ENCODE results near the gene ZNF296.

The ZNF296 gene

DNA sequence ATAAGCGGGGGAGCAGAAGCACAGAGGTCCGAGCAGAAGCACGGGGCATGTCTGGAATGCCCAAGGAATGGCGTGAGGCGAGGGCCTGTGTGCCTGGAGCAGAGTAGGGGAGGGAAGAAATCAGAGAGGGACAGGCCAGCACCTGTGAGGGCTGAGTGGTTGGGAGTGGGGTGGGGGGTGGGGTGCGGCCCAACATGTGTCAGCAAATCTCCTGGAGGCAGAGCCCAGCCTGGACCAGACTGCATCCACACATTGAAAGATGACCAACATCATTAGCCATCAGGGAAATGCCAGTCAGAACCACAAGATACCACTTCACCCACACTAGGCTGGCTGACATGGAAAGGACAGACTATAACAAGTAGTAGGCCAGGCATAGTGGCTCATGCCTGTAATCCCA is 26.2 kb downstream of the ZNF296 start:
- H3K4me3 ChIP-seq (ENCODE audit: low read depth in 1 of 2, low read length in 2 of 2), result no peak overlapping the region
- H3K4me1 ChIP-seq (ENCODE audit: control insufficient read depth in 1 of 2, insufficient read depth in 2 of 2, low read length in 2 of 2), result peaks cover 12 to 37% of the 10 kb centered on the region in 2 donors
- H3K9me3 ChIP-seq (ENCODE audit: control insufficient read depth in 1 of 2, low read length in 2 of 2), result no peaks in the 10 kb centered on the region
- no peaks in the 10 kb centered on the region for H3K27me3 ChIP-seq (ENCODE audit: low read depth, low read length)
- H3K36me3 ChIP-seq (ENCODE audit: control insufficient read depth in 1 of 2, insufficient read depth in 2 of 2, low read length in 2 of 2), result peaks cover 32 to 34% of the 10 kb centered on the region in 2 donors
- no peak overlapping the region for H3K27ac ChIP-seq (ENCODE audit: low read length)

DNA sequence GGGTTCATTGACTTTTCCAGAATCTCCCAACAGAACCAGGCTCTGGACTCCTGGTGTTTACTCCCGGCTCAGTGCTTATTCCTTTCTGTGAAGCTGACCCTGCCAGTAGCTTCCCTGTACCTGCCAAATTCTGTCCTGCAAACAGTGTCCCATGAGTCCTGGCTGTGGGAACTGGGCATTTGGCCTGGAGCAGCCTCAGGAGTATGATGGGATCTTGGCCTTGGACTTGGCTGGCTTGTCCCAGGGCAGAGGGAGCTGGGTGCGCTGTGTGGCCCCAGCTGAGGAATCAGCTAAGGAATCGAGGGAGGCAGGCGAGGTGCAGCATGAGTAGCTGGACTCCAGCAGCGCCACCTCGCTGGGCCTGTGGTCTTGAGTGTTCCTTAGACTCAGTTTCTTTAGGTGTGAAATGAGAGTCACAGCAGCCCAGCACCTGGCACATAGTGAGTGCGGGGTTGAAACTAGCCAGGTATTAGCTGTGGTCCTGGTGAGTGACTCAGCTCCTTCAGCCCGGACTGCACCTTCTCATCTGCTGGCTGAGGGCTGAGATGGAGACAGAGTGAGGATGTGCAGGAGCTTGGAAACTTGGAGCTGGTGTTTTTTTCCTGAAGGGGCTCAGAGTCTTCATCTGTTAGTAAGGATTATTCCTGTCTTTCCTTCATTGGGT is 27.1 kb downstream of the ZNF296 start:
- H3K27me3 ChIP-seq (ENCODE audit: low read depth, low read length), result no peaks in the 10 kb centered on the region
- H3K36me3 ChIP-seq (ENCODE audit: control insufficient read depth in 1 of 2, insufficient read depth in 2 of 2, low read length in 2 of 2), result peaks cover 34% of the 10 kb centered on the region in 2 donors
- no peak overlapping the region for H3K27ac ChIP-seq (ENCODE audit: low read length)
- H3K4me3 ChIP-seq (ENCODE audit: low read depth in 1 of 2, low read length in 2 of 2), result no peak overlapping the region
- peaks cover 12 to 42% of the 10 kb centered on the region in 2 donors for H3K4me1 ChIP-seq (ENCODE audit: control insufficient read depth in 1 of 2, insufficient read depth in 2 of 2, low read length in 2 of 2)
- H3K9me3 ChIP-seq (ENCODE audit: control insufficient read depth in 1 of 2, low read length in 2 of 2), result no peaks in the 10 kb centered on the region

DNA sequence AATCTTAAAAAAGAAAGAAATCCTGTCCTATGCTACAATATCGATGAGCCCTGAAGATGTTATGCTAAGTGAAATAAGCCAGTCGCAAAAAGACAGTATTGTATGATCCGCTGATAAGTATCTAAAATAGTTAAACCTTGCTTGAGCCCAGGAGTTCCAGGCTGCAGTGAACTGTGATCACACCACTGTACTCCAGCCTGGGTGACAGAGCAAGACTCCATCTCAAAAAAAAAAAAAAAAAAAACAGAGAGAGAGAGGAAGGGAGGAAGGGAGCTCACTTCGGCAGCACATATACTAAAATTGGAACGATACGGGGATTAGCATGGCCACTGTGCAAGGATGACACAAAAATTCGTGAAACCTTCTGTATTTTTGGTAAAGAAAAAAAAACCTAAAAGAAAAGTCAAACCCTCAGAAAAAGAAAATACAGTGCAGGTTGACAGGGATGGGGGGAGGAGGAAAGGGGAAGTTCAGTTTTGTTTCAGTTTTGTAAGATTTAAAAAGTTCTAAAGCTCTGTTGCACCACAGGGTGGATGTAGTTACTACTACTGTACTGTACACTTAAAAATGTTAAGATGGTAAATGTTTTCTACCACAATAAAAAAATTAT is 29.0 kb downstream of the ZNF296 start:
- Histone ChIP-seq H3K9me3 (ENCODE audit: control insufficient read depth in 1 of 2, low read length in 2 of 2) (no peaks in the 10 kb centered on the region), H3K36me3 (ENCODE audit: control insufficient read depth in 1 of 2, insufficient read depth in 2 of 2, low read length in 2 of 2) (peaks cover 31 to 32% of the 10 kb centered on the region in 2 donors), H3K27ac (ENCODE audit: low read length) (no peak overlapping the region), H3K4me1 (ENCODE audit: control insufficient read depth in 1 of 2, insufficient read depth in 2 of 2, low read length in 2 of 2) (peaks cover 12 to 41% of the 10 kb centered on the region in 2 donors), H3K4me3 (ENCODE audit: low read depth in 1 of 2, low read length in 2 of 2) (no peak overlapping the region), H3K27me3 (ENCODE audit: low read depth, low read length) (no peaks in the 10 kb centered on the region)

DNA sequence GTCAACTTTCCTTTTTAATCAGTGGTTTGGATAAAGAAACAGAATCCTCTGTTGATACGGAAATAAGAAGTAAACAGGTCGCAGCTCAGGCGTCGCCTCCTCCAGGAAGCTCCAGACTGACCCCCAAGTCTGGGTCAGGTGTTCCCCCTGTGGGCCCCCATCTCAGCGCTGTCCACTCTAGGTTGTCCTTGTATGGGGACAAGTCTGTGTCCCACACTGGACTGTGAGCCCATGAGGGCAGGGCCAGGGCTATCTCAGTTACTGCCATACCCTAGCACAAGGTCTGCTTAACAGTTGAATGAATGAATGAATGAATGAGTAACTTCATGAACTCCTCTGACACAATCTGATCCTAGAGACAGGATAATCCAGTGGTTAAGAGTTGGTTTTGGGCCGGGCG is 29.9 kb downstream of the ZNF296 start:
- H3K27ac ChIP-seq (ENCODE audit: low read length), result no peak overlapping the region
- no peaks in the 10 kb centered on the region for H3K9me3 ChIP-seq (ENCODE audit: control insufficient read depth in 1 of 2, low read length in 2 of 2)
- H3K4me1 ChIP-seq (ENCODE audit: control insufficient read depth in 1 of 2, insufficient read depth in 2 of 2, low read length in 2 of 2), result peaks cover 16 to 45% of the 10 kb centered on the region in 2 donors
- H3K27me3 ChIP-seq (ENCODE audit: low read depth, low read length), result no peaks in the 10 kb centered on the region
- H3K36me3 ChIP-seq (ENCODE audit: control insufficient read depth in 1 of 2, insufficient read depth in 2 of 2, low read length in 2 of 2), result peaks cover 34 to 39% of the 10 kb centered on the region in 2 donors
- H3K4me3 ChIP-seq (ENCODE audit: low read depth in 1 of 2, low read length in 2 of 2), result no peak overlapping the region

DNA sequence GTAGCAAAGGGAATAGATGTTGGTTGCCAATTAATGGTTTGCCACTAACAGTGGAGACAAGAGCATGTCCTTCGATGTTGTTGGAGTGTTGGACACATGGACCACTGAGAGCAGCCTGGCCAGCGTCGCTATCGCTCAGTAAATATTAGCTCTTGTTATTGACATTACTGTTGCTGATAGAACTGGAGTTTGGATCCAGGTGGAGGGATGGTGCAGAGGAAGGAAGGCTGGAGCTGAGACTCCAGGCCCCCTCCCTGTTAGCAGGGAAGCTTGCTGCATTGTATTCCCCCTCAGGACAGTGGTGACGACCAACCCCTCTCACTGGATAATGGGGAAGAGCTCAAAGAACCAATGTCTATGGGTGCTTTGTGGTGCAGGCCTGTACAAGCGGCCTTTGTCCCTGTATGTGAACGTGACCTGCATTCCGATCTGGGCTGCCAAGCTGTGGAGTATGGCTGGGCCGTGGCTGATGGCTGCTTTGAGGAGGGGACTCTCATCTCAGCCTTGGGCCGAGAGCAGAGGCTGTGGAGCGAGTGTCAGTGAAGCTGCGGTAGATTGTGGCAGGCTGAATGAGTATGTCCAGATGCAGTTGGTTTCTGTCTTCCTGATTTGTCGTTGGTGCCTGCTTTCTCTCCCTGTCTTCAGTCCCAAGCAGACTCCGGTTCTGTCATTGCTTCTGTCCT is 30.5 kb downstream of the ZNF296 start:
- no peaks in the 10 kb centered on the region for H3K9me3 ChIP-seq (ENCODE audit: control insufficient read depth in 1 of 2, low read length in 2 of 2)
- no peak overlapping the region for H3K4me3 ChIP-seq (ENCODE audit: low read depth in 1 of 2, low read length in 2 of 2)
- peaks cover 19 to 50% of the 10 kb centered on the region in 2 donors for H3K4me1 ChIP-seq (ENCODE audit: control insufficient read depth in 1 of 2, insufficient read depth in 2 of 2, low read length in 2 of 2)
- H3K27me3 ChIP-seq (ENCODE audit: low read depth, low read length), result no peaks in the 10 kb centered on the region
- peaks cover 36 to 41% of the 10 kb centered on the region in 2 donors for H3K36me3 ChIP-seq (ENCODE audit: control insufficient read depth in 1 of 2, insufficient read depth in 2 of 2, low read length in 2 of 2)
- H3K27ac ChIP-seq (ENCODE audit: low read length), result no peak overlapping the region

DNA sequence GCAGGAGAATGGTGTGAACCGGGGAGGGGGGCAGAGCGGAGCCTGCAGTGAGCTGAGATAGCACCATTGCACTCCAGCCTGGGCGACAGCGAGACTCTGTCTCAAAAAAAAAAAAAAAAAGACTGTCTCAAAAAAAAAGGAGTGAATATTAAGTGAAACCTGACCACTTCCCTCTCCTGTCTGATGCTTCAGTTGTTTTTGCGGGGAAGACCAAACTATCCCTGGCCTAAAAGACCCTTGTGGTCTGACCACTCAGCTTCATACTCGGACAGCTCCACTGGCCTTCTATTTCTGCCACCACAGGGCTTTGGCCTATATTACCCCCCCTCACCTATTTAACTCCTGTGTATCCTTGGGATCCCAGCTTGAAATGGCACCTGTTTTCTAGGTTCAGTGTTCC is 35.2 kb downstream of the ZNF296 start:
- Histone ChIP-seq H3K36me3 (ENCODE audit: control insufficient read depth in 1 of 2, insufficient read depth in 2 of 2, low read length in 2 of 2) (peaks cover 44 to 49% of the 10 kb centered on the region in 2 donors), H3K27ac (ENCODE audit: low read length) (no peak overlapping the region), H3K4me1 (ENCODE audit: control insufficient read depth in 1 of 2, insufficient read depth in 2 of 2, low read length in 2 of 2) (peaks cover 27 to 50% of the 10 kb centered on the region in 2 donors)

DNA sequence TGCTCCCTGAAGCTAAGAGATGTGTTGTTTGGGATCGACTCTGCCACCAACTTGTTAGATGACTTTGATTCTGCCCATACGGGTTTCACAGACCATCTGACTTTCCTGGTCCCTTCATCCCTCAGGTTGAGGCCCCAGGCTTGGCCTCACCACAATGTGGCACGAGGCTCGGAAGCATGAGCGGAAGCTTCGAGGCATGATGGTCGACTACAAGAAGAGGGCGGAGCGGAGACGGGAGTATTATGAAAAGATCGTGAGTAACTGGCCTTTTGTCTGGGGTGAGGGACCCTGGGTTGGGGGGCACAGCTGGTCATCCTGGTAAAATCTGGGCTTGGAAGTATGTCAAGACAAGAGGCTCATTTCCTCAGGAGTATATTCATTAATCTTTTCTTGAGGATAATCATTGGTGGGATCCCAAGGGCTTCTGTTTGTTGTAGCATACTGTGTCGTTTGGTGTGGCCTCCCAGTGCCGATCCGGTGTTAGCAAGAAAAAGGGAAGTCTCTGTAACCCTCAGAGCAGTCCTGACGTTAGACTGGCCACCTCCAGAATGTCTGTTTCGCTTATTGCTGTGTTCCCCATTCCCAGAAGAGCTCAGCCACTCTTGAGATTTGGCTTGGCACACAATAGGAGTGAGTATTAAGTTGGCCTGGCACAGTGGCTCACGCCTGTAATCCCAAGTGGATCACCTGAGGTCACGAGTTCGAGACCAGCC is 36.1 kb downstream of the ZNF296 start:
- Histone ChIP-seq H3K4me1 (ENCODE audit: control insufficient read depth in 1 of 2, insufficient read depth in 2 of 2, low read length in 2 of 2) (peaks cover 19 to 41% of the 10 kb centered on the region in 2 donors), H3K4me3 (ENCODE audit: low read depth in 1 of 2, low read length in 2 of 2) (peak overlapping the region; percentile 85 to 93), H3K27me3 (ENCODE audit: low read depth, low read length) (no peaks in the 10 kb centered on the region)

More for the DNA sequence above, 35.2 kb downstream of the ZNF296 start:
- H3K4me3 ChIP-seq (ENCODE audit: low read depth in 1 of 2, low read length in 2 of 2), result no peak overlapping the region
- H3K27me3 ChIP-seq (ENCODE audit: low read depth, low read length), result no peaks in the 10 kb centered on the region
- H3K9me3 ChIP-seq (ENCODE audit: control insufficient read depth in 1 of 2, low read length in 2 of 2), result no peaks in the 10 kb centered on the region

DNA sequence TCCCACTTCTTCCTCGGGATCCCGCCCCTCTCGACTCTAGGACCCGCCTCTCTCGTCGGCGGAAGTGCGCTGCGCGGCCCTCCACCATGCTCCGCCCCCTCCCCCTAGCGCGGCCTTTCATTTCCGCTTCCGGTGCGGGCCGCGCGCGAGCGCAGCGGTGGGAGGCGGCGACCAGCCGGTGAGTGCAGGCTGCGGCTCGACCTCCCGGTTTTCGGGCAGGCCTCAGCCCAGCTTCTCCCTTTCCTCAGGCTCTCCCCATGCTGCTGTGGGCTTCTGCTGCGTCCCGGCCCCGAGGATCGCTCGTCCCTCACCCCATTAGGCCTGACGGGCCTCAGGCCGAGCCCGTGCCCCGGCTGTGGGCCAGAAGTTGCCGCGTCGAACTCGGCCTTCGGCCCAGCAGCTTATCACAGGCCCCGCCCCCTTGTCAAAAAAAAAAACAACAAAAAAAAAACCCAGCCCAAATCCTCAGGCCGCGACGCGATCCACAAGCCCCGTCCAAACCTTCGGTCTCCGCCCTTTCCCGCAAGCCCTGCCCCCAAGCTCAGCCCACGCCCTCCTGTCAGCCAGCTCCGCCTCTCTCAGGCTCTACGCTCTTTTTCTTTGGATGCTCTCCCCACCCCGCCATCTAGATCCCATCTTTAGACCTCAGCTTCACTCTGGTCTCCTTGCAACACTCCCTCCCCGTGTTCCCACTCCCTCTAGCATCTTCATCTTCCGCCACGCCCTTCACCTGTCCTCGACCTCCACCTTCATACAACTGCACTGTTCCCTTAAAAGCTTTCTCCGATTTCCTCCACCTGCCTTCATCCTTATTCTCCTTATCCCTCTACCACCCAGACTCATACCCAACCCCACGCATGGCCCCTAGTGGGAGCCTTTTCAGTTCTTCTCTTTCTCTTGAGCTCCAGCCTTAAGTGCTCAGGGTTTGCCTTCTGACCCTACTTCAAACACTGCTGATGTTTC is 37.1 kb downstream of the ZNF296 start, which contains the start of gene CLASRP:
Gene CLASRP, plus strand, starts transcription at position 115 of the 963 bp plus-strand sequence. CDS start 1,168 bp downstream, outside the sequence.
- Histone ChIP-seq H3K27ac (ENCODE audit: low read length) (peak within 1 kb of the TSS; percentile 87), H3K9me3 (ENCODE audit: control insufficient read depth in 1 of 2, low read length in 2 of 2) (no peaks in the 10 kb centered on the region), H3K4me3 (ENCODE audit: low read depth in 1 of 2, low read length in 2 of 2) (peak within 1 kb of the TSS; percentile 85 to 93), H3K27me3 (ENCODE audit: low read depth, low read length) (no peaks in the 10 kb centered on the region), H3K4me1 (ENCODE audit: control insufficient read depth in 1 of 2, insufficient read depth in 2 of 2, low read length in 2 of 2) (peaks cover 19 to 34% of the 10 kb centered on the region in 2 donors), H3K36me3 (ENCODE audit: control insufficient read depth in 1 of 2, insufficient read depth in 2 of 2, low read length in 2 of 2) (peaks cover 26 to 39% of the 10 kb centered on the region in 2 donors)

More for the DNA sequence above, 36.1 kb downstream of the ZNF296 start:
- H3K27ac ChIP-seq (ENCODE audit: low read length), result peak overlapping the region; percentile 87
- H3K36me3 ChIP-seq (ENCODE audit: control insufficient read depth in 1 of 2, insufficient read depth in 2 of 2, low read length in 2 of 2), result peaks cover 36 to 46% of the 10 kb centered on the region in 2 donors
- H3K9me3 ChIP-seq (ENCODE audit: control insufficient read depth in 1 of 2, low read length in 2 of 2), result no peaks in the 10 kb centered on the region

DNA sequence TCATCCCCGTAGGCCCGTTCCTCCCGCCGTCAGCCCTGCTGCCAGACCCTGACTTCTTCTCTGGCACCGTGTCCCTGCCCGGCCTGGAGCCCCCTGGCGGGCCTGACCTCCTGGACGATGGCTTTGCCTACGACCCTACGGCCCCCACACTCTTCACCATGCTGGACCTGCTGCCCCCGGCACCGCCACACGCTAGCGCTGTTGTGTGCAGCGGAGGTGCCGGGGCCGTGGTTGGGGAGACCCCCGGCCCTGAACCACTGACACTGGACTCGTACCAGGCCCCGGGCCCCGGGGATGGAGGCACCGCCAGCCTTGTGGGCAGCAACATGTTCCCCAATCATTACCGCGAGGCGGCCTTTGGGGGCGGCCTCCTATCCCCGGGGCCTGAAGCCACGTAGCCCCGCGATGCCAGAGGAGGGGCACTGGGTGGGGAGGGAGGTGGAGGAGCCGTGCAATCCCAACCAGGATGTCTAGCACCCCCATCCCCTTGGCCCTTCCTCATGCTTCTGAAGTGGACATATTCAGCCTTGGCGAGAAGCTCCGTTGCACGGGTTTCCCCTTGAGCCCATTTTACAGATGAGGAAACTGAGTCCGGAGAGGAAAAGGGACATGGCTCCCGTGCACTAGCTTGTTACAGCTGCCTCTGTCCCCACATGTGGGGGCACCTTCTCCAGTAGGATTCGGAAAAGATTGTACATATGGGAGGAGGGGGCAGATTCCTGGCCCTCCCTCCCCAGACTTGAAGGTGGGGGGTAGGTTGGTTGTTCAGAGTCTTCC is 38.7 kb downstream of the ZNF296 start:
- Histone ChIP-seq H3K9me3 (ENCODE audit: control insufficient read depth in 1 of 2, low read length in 2 of 2) (no peaks in the 10 kb centered on the region), H3K36me3 (ENCODE audit: control insufficient read depth in 1 of 2, insufficient read depth in 2 of 2, low read length in 2 of 2) (peaks cover 26 to 36% of the 10 kb centered on the region in 2 donors), H3K27me3 (ENCODE audit: low read depth, low read length) (no peaks in the 10 kb centered on the region), H3K4me1 (ENCODE audit: control insufficient read depth in 1 of 2, insufficient read depth in 2 of 2, low read length in 2 of 2) (peaks cover 19 to 34% of the 10 kb centered on the region in 2 donors), H3K27ac (ENCODE audit: low read length) (no peak overlapping the region), H3K4me3 (ENCODE audit: low read depth in 1 of 2, low read length in 2 of 2) (no peak overlapping the region)

DNA sequence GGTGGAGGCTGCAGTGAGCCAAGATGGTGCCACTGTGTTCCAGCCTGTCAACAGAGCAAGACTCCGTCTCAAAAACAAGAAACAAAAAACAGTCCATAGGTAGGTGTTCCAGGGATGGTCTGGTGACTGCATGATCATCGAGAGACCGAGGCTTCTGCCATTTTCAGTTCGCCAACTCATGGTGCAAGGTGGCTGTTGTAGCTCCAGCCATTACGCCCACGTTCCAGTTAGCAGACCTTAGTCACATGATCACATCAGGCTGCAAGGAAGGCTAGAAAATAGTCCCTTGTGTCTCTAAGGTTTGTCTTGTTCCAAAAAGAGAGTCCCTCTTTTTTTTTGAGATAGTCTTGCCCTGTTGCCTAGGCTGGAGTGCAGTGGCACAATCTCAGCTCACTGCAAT is 40.5 kb downstream of the ZNF296 start:
- H3K36me3 ChIP-seq (ENCODE audit: control insufficient read depth in 1 of 2, insufficient read depth in 2 of 2, low read length in 2 of 2), result peaks cover 22 to 35% of the 10 kb centered on the region in 2 donors
- H3K27ac ChIP-seq (ENCODE audit: low read length), result no peak overlapping the region
- H3K27me3 ChIP-seq (ENCODE audit: low read depth, low read length), result no peaks in the 10 kb centered on the region

More for the DNA sequence above, 40.5 kb downstream of the ZNF296 start:
- Histone ChIP-seq H3K4me1 (ENCODE audit: control insufficient read depth in 1 of 2, insufficient read depth in 2 of 2, low read length in 2 of 2) (peaks cover 13 to 20% of the 10 kb centered on the region in 2 donors), H3K4me3 (ENCODE audit: low read depth in 1 of 2, low read length in 2 of 2) (no peak overlapping the region), H3K9me3 (ENCODE audit: control insufficient read depth in 1 of 2, low read length in 2 of 2) (no peaks in the 10 kb centered on the region)
